ENCODE measurements around the gene CDYL.
"Not testable (repeated sequence)": the region's sequence is repeated elsewhere in the genome, so short reads cannot be mapped to it uniquely, and the experiment has no call there.

Gene CDYL

GRCh38 chr6:4820704-4821276, 44.6 kb downstream of the CDYL start:
- Histone ChIP-seq H3K27me3 (no peaks in the 10 kb centered on the region), H3K4me3 (no peak overlapping the region), H3K27ac (no peak overlapping the region), H3K4me1 (peaks cover 0 to 4% (median 0%) of the 10 kb centered on the region in 4 donors), H3K9me3 (no peaks in the 10 kb centered on the region), H3K36me3 (no peaks in the 10 kb centered on the region)
- intact Hi-C loops (cut with DNase I; ENCODE audit: low total_unique reads), result no loop called here
- TF ChIP-seq CTCF (IDR thresholded peaks at IDR 0.05), result no peak
- no peak for DNase-seq

- H3K9me3 ChIP-seq, result peaks cover 0 to 8% (median 0%) of the 10 kb centered on the region in 3 donors
- H3K4me3 ChIP-seq, result no peak overlapping the region
- H3K4me1 ChIP-seq, result peaks cover 0 to 4% (median 0%) of the 10 kb centered on the region in 4 donors
- no peak for DNase-seq
- no peak for TF ChIP-seq CTCF (IDR thresholded peaks at IDR 0.05)
- intact Hi-C loops (cut with DNase I; ENCODE audit: low total_unique reads), result no loop called here
- no peak overlapping the region for H3K27ac ChIP-seq
- H3K36me3 ChIP-seq, result no peaks in the 10 kb centered on the region
- H3K27me3 ChIP-seq, result no peaks in the 10 kb centered on the region
Measured at GRCh38 chr6:4822476-4822875, 46.3 kb downstream of the CDYL start.

GRCh38 chr6:4828187-4828698, 52.0 kb downstream of the CDYL start:
- H3K36me3 ChIP-seq, result peaks cover 0 to 10% (median 0%) of the 10 kb centered on the region in 3 donors
- no peak for TF ChIP-seq CTCF (IDR thresholded peaks at IDR 0.05)
- H3K9me3 ChIP-seq, result peaks cover 0 to 36% (median 13%) of the 10 kb centered on the region in 3 donors
- H3K4me3 ChIP-seq, result no peak overlapping the region
- no peaks in the 10 kb centered on the region for H3K4me1 ChIP-seq
- H3K27me3 ChIP-seq, result no peaks in the 10 kb centered on the region
- H3K27ac ChIP-seq, result no peak overlapping the region
- no peak for DNase-seq
- intact Hi-C loops (cut with DNase I; ENCODE audit: low total_unique reads), result no loop called here

- DNase-seq, result no peak
- no peaks in the 10 kb centered on the region for H3K4me1 ChIP-seq
- H3K9me3 ChIP-seq, result peaks cover 0 to 36% (median 13%) of the 10 kb centered on the region in 3 donors
- H3K36me3 ChIP-seq, result peaks cover 0 to 10% (median 0%) of the 10 kb centered on the region in 3 donors
- intact Hi-C loops (cut with DNase I; ENCODE audit: low total_unique reads), result no loop called here
- no peaks in the 10 kb centered on the region for H3K27me3 ChIP-seq
- no peak overlapping the region for H3K4me3 ChIP-seq
- no peak overlapping the region for H3K27ac ChIP-seq
- no peak for TF ChIP-seq CTCF (IDR thresholded peaks at IDR 0.05)
Measured at GRCh38 chr6:4829089-4829488, 52.9 kb downstream of the CDYL start.

- intact Hi-C loops (cut with DNase I; ENCODE audit: low total_unique reads); H3K27ac ChIP-seq; H3K27me3 ChIP-seq; H3K4me1 ChIP-seq; DNase-seq; H3K4me3 ChIP-seq: not testable (repeated sequence)
- H3K36me3 ChIP-seq, result peaks cover 0 to 20% (median 0%) of the 10 kb centered on the region in 3 donors
- peaks cover 0 to 12% (median 6%) of the 10 kb centered on the region in 3 donors for H3K9me3 ChIP-seq
Measured at GRCh38 chr6:4835540-4835939, 59.3 kb downstream of the CDYL start.

GRCh38 chr6:4840169-4840568, 64.0 kb downstream of the CDYL start:
- TF ChIP-seq CTCF (IDR thresholded peaks at IDR 0.05), result no peak
- intact Hi-C loops (cut with DNase I; ENCODE audit: low total_unique reads), result no loop called here
- H3K27ac ChIP-seq, result no peak overlapping the region
- peaks cover 0 to 9% (median 0%) of the 10 kb centered on the region in 4 donors for H3K4me1 ChIP-seq
- H3K27me3 ChIP-seq, result no peaks in the 10 kb centered on the region
- peaks cover 7 to 26% (median 7%) of the 10 kb centered on the region in 3 donors for H3K9me3 ChIP-seq
- no peak overlapping the region for H3K4me3 ChIP-seq
- H3K36me3 ChIP-seq, result peaks cover 0 to 20% (median 10%) of the 10 kb centered on the region in 3 donors
- DNase-seq, result no peak
